ENCODE data around the gene MBTPS1.
"Not testable (repeated sequence)": the region's sequence is repeated elsewhere in the genome, so short reads cannot be mapped to it uniquely, and the experiment has no call there.

The MBTPS1 gene

DNA sequence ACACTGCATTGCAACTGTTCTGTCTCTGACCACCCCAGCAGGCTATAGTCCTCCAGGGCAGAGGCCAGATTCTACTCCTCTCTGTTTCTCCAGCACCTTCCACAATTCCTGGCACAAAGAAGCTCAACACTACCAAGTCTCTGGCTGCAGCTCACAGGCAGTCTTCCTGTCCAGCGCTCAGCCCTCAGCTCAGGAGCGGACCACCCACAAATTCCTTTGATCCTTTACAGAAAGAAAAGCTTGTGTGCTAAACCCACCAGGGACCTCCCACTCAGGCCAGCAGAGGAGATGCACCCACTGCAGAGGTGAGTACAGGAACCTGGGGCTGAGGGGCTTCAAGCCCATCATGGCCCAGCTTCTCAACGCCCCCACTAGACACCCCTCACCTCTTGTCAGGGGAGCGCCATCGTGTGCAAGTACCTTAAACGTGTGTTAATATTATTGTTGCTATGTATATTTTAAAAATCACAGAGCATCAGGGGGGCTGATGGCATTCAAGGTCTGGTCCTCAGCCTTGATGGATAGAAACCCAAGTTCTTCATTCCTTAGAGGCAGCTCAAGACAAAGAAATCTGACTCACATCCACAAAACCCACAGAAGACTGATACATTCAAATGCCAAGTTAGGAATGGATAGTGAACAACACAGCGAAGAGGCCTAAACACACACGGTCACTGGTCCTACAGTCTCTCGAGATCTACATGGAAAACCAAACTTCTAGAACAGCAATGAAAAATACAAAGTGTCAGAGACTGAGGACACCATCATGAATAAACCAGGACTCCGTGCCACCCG lies 19.8 kb upstream of the MBTPS1 start:
- DNase-seq = peak; percentile 34

- DNase-seq = no peak
Measured at GRCh38 chr16:84132527-84133285, 16.0 kb upstream of the MBTPS1 start.

DNA sequence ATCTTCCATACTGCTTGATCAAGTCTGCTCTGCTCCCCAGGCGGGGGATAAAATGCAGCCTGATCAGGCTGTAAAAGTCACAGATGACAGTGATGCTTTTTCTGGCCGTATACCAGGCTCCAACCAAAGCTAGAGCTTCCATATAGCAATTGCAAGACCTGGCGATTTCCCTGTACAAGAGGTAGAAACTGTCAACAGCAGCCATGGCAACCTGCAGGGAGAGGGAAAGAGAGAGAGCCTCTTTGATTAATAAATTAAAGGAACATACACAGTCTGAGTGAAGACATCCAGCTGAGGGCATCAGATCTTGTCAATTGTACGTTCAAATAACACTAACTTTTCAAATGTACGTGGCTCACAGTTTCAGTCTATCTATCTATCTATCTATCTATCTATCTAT lies 14.4 kb upstream of the MBTPS1 start:
- no peak for DNase-seq

DNA sequence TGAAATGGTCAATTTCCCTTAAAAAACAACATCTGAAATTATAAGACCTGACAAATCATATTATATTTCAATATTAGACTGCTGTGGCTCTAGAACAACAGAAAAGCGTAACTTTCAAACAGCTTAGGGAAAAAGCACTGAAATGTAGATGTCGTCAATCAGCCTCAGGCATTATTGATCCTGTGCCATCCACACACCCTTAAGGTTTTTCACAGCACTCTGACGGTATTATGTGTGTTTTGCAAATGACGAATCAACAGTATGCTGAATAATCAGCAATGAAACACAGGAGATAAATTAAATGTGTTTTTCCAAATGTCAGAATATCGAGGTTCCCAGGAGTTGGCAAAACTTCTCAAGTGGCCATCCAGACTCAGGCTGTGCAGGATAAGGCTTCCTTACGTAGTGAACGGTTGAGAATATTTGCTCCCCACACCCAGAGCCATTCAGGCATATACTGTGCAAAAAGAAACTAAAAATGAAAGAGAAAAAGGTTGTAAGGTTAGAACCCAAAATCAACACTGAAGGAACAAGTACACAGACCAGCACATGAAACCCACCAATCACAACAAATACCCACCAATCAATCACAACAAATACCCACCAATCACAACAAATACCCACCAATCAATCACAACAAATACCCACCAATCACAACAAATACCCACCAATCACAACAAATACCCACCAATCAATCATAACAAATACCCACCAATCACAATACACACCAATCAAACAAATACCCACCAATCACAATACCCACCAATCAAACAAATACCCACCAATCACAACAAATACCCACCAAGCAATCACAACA lies 7.7 kb upstream of the MBTPS1 start:
- DNase-seq = no peak

- no peak for DNase-seq
Measured at GRCh38 chr16:84121007-84121406, 4.3 kb upstream of the MBTPS1 start.

DNA sequence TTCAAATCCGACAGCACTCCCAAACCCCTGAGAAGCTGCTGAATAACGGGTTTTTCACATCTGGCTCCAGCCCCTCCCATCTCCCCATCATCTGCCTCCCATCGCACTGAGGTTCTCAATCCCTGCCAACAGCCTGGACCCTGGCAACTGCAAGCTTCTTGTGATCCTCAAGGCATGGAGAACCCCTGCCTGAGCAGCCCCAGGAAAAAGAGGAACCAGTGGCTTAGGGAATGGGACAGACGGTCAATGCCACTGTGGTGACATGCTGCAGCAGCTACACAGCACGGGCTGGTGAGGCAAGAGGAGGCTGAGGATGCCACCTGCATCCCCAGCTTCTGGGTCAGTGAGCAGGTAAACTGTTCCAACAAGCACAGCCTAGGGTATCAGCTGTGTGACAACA lies 3.3 kb upstream of the MBTPS1 start:
- no peak for DNase-seq

- DNase-seq = no peak
Measured at GRCh38 chr16:84119368-84119767, 2.6 kb upstream of the MBTPS1 start.

- not testable (repeated sequence) for DNase-seq
Measured at GRCh38 chr16:84118315-84118714, 1.6 kb upstream of the MBTPS1 start.

GRCh38 chr16:84117494-84117843 lies 727 bp upstream of the MBTPS1 start:
- peak; percentile 37 for DNase-seq

- peak; percentile 33 for DNase-seq
Measured at GRCh38 chr16:84115919-84116719, 623 bp downstream of the MBTPS1 start.

DNA sequence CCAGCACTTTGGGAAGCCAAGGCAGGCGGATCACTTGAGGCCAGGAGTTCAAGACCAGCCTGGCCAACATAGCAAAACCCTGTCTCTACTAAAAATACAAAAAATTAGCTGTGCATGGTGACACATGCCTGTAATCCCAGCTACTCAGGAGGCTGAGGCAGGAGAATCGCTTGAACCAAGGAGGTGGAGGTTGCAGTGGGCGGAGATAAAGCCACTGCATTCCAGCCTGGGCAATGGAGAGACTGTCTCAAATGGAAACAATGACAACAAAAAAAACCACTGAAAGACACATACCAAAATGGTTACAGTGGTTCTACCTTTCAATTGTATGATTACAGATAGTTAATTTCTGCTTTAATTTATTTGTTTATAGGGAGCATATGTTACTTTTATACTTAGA lies 4.8 kb downstream of the MBTPS1 start:
- peak; percentile 30 for DNase-seq

GRCh38 chr16:84111525-84111924 lies 5.2 kb downstream of the MBTPS1 start:
- DNase-seq = no peak

- no peak for DNase-seq
Measured at GRCh38 chr16:84110527-84110926, 6.2 kb downstream of the MBTPS1 start.

- DNase-seq = no peak
Measured at GRCh38 chr16:84109598-84110335, 7.0 kb downstream of the MBTPS1 start.

- DNase-seq = no peak
Measured at GRCh38 chr16:84107921-84108320, 8.8 kb downstream of the MBTPS1 start.

- no peak for DNase-seq
Measured at GRCh38 chr16:84105948-84106740, 10.6 kb downstream of the MBTPS1 start.

- DNase-seq = no peak
Measured at GRCh38 chr16:84105301-84105815, 11.4 kb downstream of the MBTPS1 start.

- no peak for DNase-seq
Measured at GRCh38 chr16:84104231-84104630, 12.5 kb downstream of the MBTPS1 start.

- DNase-seq = no peak
Measured at GRCh38 chr16:84103678-84104077, 13.1 kb downstream of the MBTPS1 start.

GRCh38 chr16:84098939-84099338 lies 17.8 kb downstream of the MBTPS1 start:
- DNase-seq = no peak

Measured in fibroblast of skin of back (primary cell).